K562 (cell line): Measurements from ENCODE around the gene FBRS. TPM values are rescaled to one million over a fixed set of nuclear protein-coding genes. Genes with fewer than 3 reads are reported as not detected.

ENCODE experiments used
- EGR1 ChIP-seq: fragments of 450-650 bp; conservative IDR thresholded peaks from 2 replicates; pipeline ENCODE4 v1.6.1; 2017; ENCODE audit warnings: mild to moderate bottlenecking
- HEY1 ChIP-seq: fragments of 250-450 bp; sonication (Bioruptor Pico); IDR thresholded peaks from 2 replicates; pipeline ENCODE4 v1.5.0; 2020; ENCODE audit warnings: mild to moderate bottlenecking, moderate library complexity, borderline replicate concordance
- MEIS2 ChIP-seq: fragments of 450-650 bp; IDR thresholded peaks from 2 replicates; pipeline ENCODE4 v1.6.1; 2014; ENCODE audit warnings: mild to moderate bottlenecking; ENCODE audit not compliant: partially characterized antibody
- MYC ChIP-seq, 2 experiments: fragments of 250-450 bp in 1 of 2; sonication (Bioruptor Pico) in 1 of 2; IDR thresholded peaks; 2 replicates each; pipeline versions ENCODE4 v1.5.1 to v1.6.1; 2012 to 2021; ENCODE audit warnings: low read depth in 2 of 2, borderline replicate concordance in 1 of 2, improper control_type of control experiment in 1 of 2, low read length in 1 of 2, mild to moderate bottlenecking in 1 of 2, moderate library complexity in 1 of 2
- NFRKB ChIP-seq: fragments of 450-650 bp; IDR thresholded peaks from 2 replicates; pipeline ENCODE4 v1.6.1; 2016; ENCODE audit warnings: low read depth
- PCBP1 ChIP-seq: fragments of 200-400 bp; formaldehyde crosslinking; IDR thresholded peaks from 2 replicates; pipeline ENCODE4 v1.6.1; 2018; ENCODE audit warnings: mild to moderate bottlenecking, low read depth, low read length; ENCODE audit not compliant: poor library complexity, severe bottlenecking
- POLR2AphosphoS5 ChIP-seq: IDR thresholded peaks from 2 replicates; pipeline ENCODE4 v1.6.1; 2011; ENCODE audit warnings: mild to moderate bottlenecking, low read depth, low read length, moderate library complexity; ENCODE audit not compliant: control insufficient read depth, insufficient read depth
- TAF1 ChIP-seq: IDR thresholded peaks from 2 replicates; pipeline ENCODE4 v1.6.1; 2011; ENCODE audit warnings: mild to moderate bottlenecking, low read length, moderate library complexity; ENCODE audit not compliant: insufficient read depth, control insufficient read depth, severe bottlenecking; ENCODE audit errors: extremely low read depth
- TARDBP ChIP-seq: fragments of 450-650 bp; IDR thresholded peaks from 2 replicates; pipeline ENCODE4 v1.6.1; 2016
- TRIM28 ChIP-seq: fragments of 450-650 bp; IDR thresholded peaks from 2 replicates; pipeline ENCODE4 v1.6.1; 2017
- ZNF589 ChIP-seq: fragments of 200-800 bp; sonication (Bioruptor generic); IDR thresholded peaks from 2 replicates; pipeline ENCODE4 v1.6.1; 2016; ENCODE audit warnings: low read depth, missing genetic modification characterization, missing compliant biosample characterization
- polyA plus RNA-seq, 8 experiments: library from polyadenylated mRNA; depleted of rRNA in 4 of 8; stranded (reverse) in 5 of 8; unstranded in 3 of 8; fragments of >200 nt; fragmentation: Nextera tagmentation in 2 of 8; fragmentation: Illumina TruSeq in 1 of 8; extraction: Ambion mirVana in 2 of 8; extraction: Trizol in 1 of 8; gene quantifications; 2 replicates each; pipeline versions ENCODE4 v1.2.1 to v1.2.3, GENCODE V29; 2011 to 2014; ENCODE audit warnings: inconsistent platforms in 1 of 8, missing spikeins in 1 of 8
- total RNA-seq, 7 experiments: library from RNA; depleted of rRNA in 6 of 7; stranded (reverse); fragments of >200 nt in 6 of 7; fragmentation: Illumina TruSeq in 2 of 7; extraction: Trizol in 2 of 7; gene quantifications; 2 replicates each; pipeline versions ENCODE4 v1.2.1 to v1.2.3, GENCODE V29; 2011 to 2021; ENCODE audit warnings: low replicate concordance in 1 of 7
- TF ChIP-seq, protein P1 (sequence below): sonication (generic); formaldehyde crosslinking; IDR thresholded peaks from 2 replicates; pipeline ENCODE4 v1.8.0; 2022; ENCODE audit warnings: mild to moderate bottlenecking, missing genetic modification reagents
- TF ChIP-seq, protein P2 (sequence below): fragments of 450-650 bp; formaldehyde crosslinking; IDR thresholded peaks from 2 replicates; pipeline ENCODE4 v1.4.0; 2020; ENCODE audit warnings: mild to moderate bottlenecking, mixed read lengths
- TF ChIP-seq, protein P3 (sequence below): sonication (generic); formaldehyde crosslinking; IDR thresholded peaks from 2 replicates; pipeline ENCODE4 v1.8.0; 2022; ENCODE audit warnings: mild to moderate bottlenecking, low read depth, missing genetic modification reagents
- TF ChIP-seq, protein P4 (sequence below): fragments of 250-450 bp; sonication (Bioruptor Pico); IDR thresholded peaks from 2 replicates; pipeline ENCODE4 v1.5.0; 2020; ENCODE audit warnings: mild to moderate bottlenecking, borderline replicate concordance
- TF ChIP-seq, protein P5 (sequence below), 3 experiments: fragments of 200-800 bp in 1 of 3; sonication (Bioruptor generic) in 1 of 3; sonication (generic) in 1 of 3; formaldehyde crosslinking in 1 of 3; IDR thresholded peaks; 2 replicates each; pipeline versions ENCODE4 v1.6.1 to v1.8.0; 2016 to 2022; ENCODE audit warnings: mild to moderate bottlenecking in 2 of 3, missing compliant biosample characterization in 2 of 3, missing genetic modification characterization in 2 of 3, missing genetic modification reagents in 1 of 3
- TF ChIP-seq, protein P6 (sequence below): fragments of 450-650 bp; IDR thresholded peaks from 2 replicates; pipeline ENCODE4 v1.6.1; 2014; ENCODE audit warnings: low read depth, mild to moderate bottlenecking, moderate library complexity, borderline replicate concordance

The FBRS gene
- total and polyA plus RNA-seq, 9 of the 15 experiments (the other 6 are each of a cell fraction or from before 2014, with no cell fraction given), result 0.32 to 59.5 (median 13.1) TPM

DNA sequence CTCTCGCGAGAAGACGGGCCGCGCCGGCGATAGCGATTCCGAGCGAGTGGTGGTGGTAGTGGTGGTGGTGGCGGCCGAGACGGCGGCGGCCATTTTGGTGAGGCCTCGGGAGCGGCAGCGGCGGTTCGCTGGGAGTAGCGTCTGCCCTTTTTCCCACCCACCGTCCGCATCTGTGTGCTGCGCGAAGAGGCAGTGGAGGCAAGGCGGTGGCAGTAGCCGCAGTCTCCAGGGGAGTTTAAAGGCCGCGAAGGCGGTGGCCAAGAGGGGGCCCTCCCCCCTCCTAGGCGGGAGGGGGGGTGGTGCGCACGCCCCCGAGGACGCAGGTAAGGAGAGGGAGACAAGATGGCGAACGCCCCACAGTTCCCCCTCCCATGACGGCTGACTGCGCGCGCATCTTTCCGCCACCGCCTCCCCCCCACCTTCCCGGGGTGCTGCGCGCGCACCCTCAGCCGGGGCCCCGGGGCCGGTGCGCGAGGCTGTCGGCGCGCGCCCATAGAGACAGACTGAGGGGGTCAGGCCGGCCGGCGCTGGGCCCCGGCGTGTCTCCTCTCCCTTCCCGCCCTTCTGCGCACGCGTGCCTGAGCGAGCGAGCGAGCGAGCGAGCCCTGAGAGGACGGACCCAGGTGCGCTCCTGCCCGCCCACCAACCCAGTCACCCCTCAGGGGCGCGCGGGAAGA is 40.0 kb downstream of the FBRS start (continued):
- TF ChIP-seq HEY1 (CRISPR knock-in tag) (no peak), MYC (IDR thresholded peaks at IDR 0.05; ENCODE audit: low read depth, low read length) (peak; percentile 93), MYC (CRISPR knock-in tag; IDR thresholded peaks at IDR 0.05; ENCODE audit: borderline replicate concordance, low read depth) (peak; percentile 96), TAF1 (peak; percentile 58), MEIS2 (peak; percentile 85), NFRKB (peak; percentile 100), TARDBP (peak; percentile 23; the same call in 1 of the 2 replicates), PCBP1 (peak; percentile 22), POLR2AphosphoS5 (peak; percentile 71; the same call in 1 of the 2 replicates), ZNF589 (CRISPR knock-in tag) (peak; percentile 53; the same call in 1 of the 2 replicates), EGR1 (peak; percentile 86), TRIM28 (peak; percentile 87)
- TF ChIP-seq, protein P1, sequence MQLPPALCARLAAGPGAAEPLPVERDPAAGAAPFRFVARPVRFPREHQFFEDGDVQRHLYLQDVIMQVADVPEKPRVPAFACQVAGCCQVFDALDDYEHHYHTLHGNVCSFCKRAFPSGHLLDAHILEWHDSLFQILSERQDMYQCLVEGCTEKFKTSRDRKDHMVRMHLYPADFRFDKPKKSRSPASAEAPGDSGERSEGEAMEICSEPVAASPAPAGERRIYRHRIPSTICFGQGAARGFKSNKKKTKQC (CRISPR knock-in tag), result peak; percentile 73
- TF ChIP-seq, protein P2, sequence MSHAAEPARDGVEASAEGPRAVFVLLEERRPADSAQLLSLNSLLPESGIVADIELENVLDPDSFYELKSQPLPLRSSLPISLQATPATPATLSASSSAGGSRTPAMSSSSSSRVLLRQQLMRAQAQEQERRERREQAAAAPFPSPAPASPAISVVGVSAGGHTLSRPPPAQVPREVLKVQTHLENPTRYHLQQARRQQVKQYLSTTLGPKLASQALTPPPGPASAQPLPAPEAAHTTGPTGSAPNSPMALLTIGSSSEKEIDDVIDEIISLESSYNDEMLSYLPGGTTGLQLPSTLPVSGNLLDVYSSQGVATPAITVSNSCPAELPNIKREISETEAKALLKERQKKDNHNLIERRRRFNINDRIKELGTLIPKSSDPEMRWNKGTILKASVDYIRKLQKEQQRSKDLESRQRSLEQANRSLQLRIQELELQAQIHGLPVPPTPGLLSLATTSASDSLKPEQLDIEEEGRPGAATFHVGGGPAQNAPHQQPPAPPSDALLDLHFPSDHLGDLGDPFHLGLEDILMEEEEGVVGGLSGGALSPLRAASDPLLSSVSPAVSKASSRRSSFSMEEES (CRISPR knock-in tag), result no peak
- TF ChIP-seq, protein P3, sequence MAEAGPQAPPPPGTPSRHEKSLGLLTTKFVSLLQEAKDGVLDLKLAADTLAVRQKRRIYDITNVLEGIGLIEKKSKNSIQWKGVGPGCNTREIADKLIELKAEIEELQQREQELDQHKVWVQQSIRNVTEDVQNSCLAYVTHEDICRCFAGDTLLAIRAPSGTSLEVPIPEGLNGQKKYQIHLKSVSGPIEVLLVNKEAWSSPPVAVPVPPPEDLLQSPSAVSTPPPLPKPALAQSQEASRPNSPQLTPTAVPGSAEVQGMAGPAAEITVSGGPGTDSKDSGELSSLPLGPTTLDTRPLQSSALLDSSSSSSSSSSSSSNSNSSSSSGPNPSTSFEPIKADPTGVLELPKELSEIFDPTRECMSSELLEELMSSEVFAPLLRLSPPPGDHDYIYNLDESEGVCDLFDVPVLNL (CRISPR knock-in tag), result peak; percentile 64; the same call in 1 of the 2 replicates
- TF ChIP-seq, protein P4, sequence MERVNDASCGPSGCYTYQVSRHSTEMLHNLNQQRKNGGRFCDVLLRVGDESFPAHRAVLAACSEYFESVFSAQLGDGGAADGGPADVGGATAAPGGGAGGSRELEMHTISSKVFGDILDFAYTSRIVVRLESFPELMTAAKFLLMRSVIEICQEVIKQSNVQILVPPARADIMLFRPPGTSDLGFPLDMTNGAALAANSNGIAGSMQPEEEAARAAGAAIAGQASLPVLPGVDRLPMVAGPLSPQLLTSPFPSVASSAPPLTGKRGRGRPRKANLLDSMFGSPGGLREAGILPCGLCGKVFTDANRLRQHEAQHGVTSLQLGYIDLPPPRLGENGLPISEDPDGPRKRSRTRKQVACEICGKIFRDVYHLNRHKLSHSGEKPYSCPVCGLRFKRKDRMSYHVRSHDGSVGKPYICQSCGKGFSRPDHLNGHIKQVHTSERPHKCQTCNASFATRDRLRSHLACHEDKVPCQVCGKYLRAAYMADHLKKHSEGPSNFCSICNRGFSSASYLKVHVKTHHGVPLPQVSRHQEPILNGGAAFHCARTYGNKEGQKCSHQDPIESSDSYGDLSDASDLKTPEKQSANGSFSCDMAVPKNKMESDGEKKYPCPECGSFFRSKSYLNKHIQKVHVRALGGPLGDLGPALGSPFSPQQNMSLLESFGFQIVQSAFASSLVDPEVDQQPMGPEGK (CRISPR knock-in tag), result no peak
- TF ChIP-seq, protein P5, sequence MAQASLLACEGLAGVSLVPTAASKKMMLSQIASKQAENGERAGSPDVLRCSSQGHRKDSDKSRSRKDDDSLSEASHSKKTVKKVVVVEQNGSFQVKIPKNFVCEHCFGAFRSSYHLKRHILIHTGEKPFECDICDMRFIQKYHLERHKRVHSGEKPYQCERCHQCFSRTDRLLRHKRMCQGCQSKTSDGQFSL (CRISPR knock-in tag; IDR thresholded peaks at IDR 0.05), result peak; percentile 99
- TF ChIP-seq, protein P5 (tag; IDR thresholded peaks at IDR 0.05), result peak in 1 of 2 experiments; percentile 98; a peak in 2 of 4 replicates
- TF ChIP-seq, protein P6, sequence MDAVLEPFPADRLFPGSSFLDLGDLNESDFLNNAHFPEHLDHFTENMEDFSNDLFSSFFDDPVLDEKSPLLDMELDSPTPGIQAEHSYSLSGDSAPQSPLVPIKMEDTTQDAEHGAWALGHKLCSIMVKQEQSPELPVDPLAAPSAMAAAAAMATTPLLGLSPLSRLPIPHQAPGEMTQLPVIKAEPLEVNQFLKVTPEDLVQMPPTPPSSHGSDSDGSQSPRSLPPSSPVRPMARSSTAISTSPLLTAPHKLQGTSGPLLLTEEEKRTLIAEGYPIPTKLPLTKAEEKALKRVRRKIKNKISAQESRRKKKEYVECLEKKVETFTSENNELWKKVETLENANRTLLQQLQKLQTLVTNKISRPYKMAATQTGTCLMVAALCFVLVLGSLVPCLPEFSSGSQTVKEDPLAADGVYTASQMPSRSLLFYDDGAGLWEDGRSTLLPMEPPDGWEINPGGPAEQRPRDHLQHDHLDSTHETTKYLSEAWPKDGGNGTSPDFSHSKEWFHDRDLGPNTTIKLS, result peak; percentile 96
